ENCODE results near the gene CD34. TPM values are rescaled to one million over a fixed set of nuclear protein-coding genes. Genes with fewer than 3 reads are reported as not detected.
A peak's percentile ranks its signal among the peaks of the same experiment; 100 is the strongest.
"Not testable (repeated sequence)": the region's sequence is repeated elsewhere in the genome, so short reads cannot be mapped to it uniquely, and the experiment has no call there.

Gene CD34
- total RNA-seq, 1 experiment from 2014 or later: not detected

DNA sequence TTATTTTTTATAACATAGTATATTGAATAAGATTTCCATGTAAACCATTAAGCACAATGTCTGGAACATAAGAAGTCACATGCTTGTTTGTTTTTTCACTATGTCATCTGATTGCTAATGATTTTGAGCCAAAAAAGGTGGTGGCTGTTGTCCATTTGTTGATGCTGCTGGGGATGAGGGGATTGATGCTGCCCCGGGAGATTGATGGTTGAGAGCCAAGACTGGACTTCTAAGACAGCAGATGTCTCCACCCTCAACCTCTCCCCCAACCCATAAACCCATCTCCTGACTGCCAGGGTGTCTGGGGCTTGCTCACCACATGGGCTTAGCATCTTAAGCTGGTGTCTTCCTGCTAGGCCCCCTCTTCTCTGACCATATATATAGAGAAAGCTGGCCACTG, 35.8 kb upstream of the CD34 start:
- Histone ChIP-seq H2AFZ (no peak overlapping the region), H4K20me1 (ENCODE audit: insufficient read depth) (no peaks in the 10 kb centered on the region), H3K27ac (no peak overlapping the region), H3F3A (ENCODE audit: insufficient read depth, low read depth) (no peaks in the 10 kb centered on the region), H3K4me1 (replicated peaks; ENCODE audit: insufficient read depth) (no peaks in the 10 kb centered on the region), H3K4me3 (no peak overlapping the region), H3K36me3 (ENCODE audit: low read depth) (no peaks in the 10 kb centered on the region), H3K9me2 (ENCODE audit: insufficient read depth) (no peaks in the 10 kb centered on the region), H3K9me3 (ENCODE audit: insufficient read depth, low read depth) (no peaks in the 10 kb centered on the region), H3K4me2 (no peak overlapping the region), H3K27me3 (ENCODE audit: insufficient read depth, low read depth) (peaks cover 21% of the 10 kb centered on the region), H3K79me2 (ENCODE audit: low read depth) (no peaks in the 10 kb centered on the region)
- intact Hi-C loops (cut with micrococcal nuclease; ENCODE audit: unreplicated experiment): no loop called here
- BruUV-seq (replicated peaks): no TSS peak
- no peak for TF ChIP-seq EZH2 (IDR thresholded peaks at IDR 0.05; ENCODE audit: low read depth)
- TF ChIP-seq, protein P1, sequence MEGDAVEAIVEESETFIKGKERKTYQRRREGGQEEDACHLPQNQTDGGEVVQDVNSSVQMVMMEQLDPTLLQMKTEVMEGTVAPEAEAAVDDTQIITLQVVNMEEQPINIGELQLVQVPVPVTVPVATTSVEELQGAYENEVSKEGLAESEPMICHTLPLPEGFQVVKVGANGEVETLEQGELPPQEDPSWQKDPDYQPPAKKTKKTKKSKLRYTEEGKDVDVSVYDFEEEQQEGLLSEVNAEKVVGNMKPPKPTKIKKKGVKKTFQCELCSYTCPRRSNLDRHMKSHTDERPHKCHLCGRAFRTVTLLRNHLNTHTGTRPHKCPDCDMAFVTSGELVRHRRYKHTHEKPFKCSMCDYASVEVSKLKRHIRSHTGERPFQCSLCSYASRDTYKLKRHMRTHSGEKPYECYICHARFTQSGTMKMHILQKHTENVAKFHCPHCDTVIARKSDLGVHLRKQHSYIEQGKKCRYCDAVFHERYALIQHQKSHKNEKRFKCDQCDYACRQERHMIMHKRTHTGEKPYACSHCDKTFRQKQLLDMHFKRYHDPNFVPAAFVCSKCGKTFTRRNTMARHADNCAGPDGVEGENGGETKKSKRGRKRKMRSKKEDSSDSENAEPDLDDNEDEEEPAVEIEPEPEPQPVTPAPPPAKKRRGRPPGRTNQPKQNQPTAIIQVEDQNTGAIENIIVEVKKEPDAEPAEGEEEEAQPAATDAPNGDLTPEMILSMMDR (conservative IDR thresholded peaks at IDR 0.05): no peak
- POLR2A ChIA-PET (ENCODE audit: unreplicated experiment): no interaction called here
- CTCF ChIA-PET: no interaction called here
- DNase-seq: no peak

DNA sequence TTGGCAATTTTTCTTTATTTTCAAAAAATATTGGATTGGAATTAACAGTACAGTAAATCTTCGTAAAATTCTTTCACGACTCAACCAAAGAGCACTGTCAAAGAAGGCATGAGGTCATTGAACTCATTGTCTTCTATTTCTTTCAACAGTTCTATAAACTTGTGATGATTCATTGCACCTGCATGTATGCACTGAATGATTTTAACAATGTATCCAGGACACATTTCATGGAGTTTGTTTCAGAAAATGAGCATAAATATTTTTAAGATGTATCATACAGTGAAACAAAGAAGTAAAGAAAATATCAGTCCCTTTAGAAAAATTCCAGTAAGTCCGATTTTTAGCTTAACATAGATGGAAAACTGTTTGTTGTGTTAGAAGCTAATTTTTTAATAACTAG, 33.6 kb upstream of the CD34 start:
- no peaks in the 10 kb centered on the region for H4K20me1 ChIP-seq (ENCODE audit: insufficient read depth)
- intact Hi-C loops (cut with micrococcal nuclease; ENCODE audit: unreplicated experiment): no loop called here
- H2AFZ ChIP-seq: no peak overlapping the region
- H3K9me3 ChIP-seq (ENCODE audit: insufficient read depth, low read depth): no peaks in the 10 kb centered on the region
- BruUV-seq (replicated peaks): no TSS peak
- peak in 1 of 2 experiments; percentile 46 for DNase-seq
- no peaks in the 10 kb centered on the region for H3K79me2 ChIP-seq (ENCODE audit: low read depth)
- H3K36me3 ChIP-seq (ENCODE audit: low read depth): no peaks in the 10 kb centered on the region
- H3K27me3 ChIP-seq (ENCODE audit: insufficient read depth, low read depth): peaks cover 11% of the 10 kb centered on the region; the same call in 1 of the 2 replicates
- no peaks in the 10 kb centered on the region for H3F3A ChIP-seq (ENCODE audit: insufficient read depth, low read depth)
- ChIA-PET CTCF (interaction anchor here (0.7 kb wide), 2 partner anchors 19 to 1357 kb away, joined by 3 to 5 read pairs; no protein-coding TSS in a partner anchor), POLR2A (ENCODE audit: unreplicated experiment) (interaction anchor here (0.6 kb wide), 1 partner anchor 1484 kb away, joined by 6 read pairs; no protein-coding TSS in a partner anchor)
- TF ChIP-seq, protein P1 (conservative IDR thresholded peaks at IDR 0.05): no peak
- TF ChIP-seq EZH2 (IDR thresholded peaks at IDR 0.05; ENCODE audit: low read depth): no peak
- H3K27ac ChIP-seq: no peak overlapping the region
- no peaks in the 10 kb centered on the region for H3K9me2 ChIP-seq (ENCODE audit: insufficient read depth)
- H3K4me2 ChIP-seq: no peak overlapping the region
- H3K4me1 ChIP-seq (replicated peaks; ENCODE audit: insufficient read depth): no peaks in the 10 kb centered on the region
- no peak overlapping the region for H3K4me3 ChIP-seq

DNA sequence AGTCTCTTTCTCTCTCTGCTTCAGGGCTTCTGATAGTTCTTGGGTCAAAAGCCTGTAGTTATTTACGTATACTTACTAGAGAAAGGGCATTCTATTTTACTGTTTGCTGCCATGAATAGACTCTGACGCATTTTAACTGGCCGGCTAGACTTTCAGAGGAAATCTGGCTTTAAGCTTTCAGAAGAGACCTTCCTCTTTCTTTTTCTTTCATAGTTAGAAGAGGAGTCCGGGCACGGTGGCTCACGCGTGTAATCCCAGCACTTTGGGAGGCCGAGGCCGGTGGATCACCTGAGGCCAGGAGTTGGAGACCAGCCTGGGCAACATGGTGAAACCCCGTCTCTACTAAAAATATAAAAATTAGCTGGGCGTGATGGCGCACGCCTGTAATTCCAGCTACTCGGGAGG, 31.4 kb upstream of the CD34 start:
- H3K27me3 ChIP-seq (ENCODE audit: insufficient read depth, low read depth); H3K79me2 ChIP-seq (ENCODE audit: low read depth); H3K36me3 ChIP-seq (ENCODE audit: low read depth); POLR2A ChIA-PET (ENCODE audit: unreplicated experiment); DNase-seq; BruUV-seq (replicated peaks); H3K4me1 ChIP-seq (replicated peaks; ENCODE audit: insufficient read depth); H3K4me2 ChIP-seq; H3K4me3 ChIP-seq; H3K9me3 ChIP-seq (ENCODE audit: insufficient read depth, low read depth); H3F3A ChIP-seq (ENCODE audit: insufficient read depth, low read depth); intact Hi-C loops (cut with micrococcal nuclease; ENCODE audit: unreplicated experiment); H4K20me1 ChIP-seq (ENCODE audit: insufficient read depth); CTCF ChIA-PET; H3K9me2 ChIP-seq (ENCODE audit: insufficient read depth); H3K27ac ChIP-seq: not testable (repeated sequence)
- H2AFZ ChIP-seq: 0 out of 2 replicates have a peak overlapping the region, but pooled peaks have one; percentile 39

DNA sequence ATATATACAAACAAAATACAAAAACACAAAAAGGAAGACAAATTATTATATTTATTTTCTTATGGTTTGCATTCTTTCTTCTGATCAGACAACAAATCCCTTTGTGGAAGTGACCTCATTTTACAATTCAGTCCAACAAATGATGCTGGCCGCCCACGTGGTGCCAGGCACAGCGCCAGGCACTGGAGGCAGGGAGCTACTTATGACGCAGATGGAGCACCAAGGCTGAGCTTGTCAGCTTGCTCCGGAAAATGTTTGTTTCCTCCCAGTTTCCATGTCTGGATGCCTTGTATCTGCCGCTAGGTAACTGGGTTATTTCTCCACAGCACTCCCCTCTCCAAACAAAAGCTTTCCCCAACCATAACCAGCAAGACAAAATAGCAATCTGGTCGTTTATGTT, 30.7 kb upstream of the CD34 start:
- no peak overlapping the region for H3K27ac ChIP-seq

More for the DNA sequence above, 30.7 kb upstream of the CD34 start:
- no peak for DNase-seq
- Histone ChIP-seq H3K9me3 (ENCODE audit: insufficient read depth, low read depth) (no peaks in the 10 kb centered on the region), H3K9me2 (ENCODE audit: insufficient read depth) (no peaks in the 10 kb centered on the region), H4K20me1 (ENCODE audit: insufficient read depth) (no peaks in the 10 kb centered on the region), H2AFZ (no peak overlapping the region), H3K4me2 (no peak overlapping the region), H3K4me1 (replicated peaks; ENCODE audit: insufficient read depth) (no peaks in the 10 kb centered on the region), H3K27me3 (ENCODE audit: insufficient read depth, low read depth) (no peaks in the 10 kb centered on the region; the same call in 1 of the 2 replicates), H3F3A (ENCODE audit: insufficient read depth, low read depth) (no peaks in the 10 kb centered on the region), H3K36me3 (ENCODE audit: low read depth) (no peaks in the 10 kb centered on the region), H3K4me3 (no peak overlapping the region), H3K79me2 (ENCODE audit: low read depth) (no peaks in the 10 kb centered on the region)
- CTCF ChIA-PET: interaction anchor here (0.6 kb wide), 1 partner anchor 22 kb away, joined by 8 read pairs; no protein-coding TSS in a partner anchor
- TF ChIP-seq, protein P1 (conservative IDR thresholded peaks at IDR 0.05): no peak
- no peak for TF ChIP-seq EZH2 (IDR thresholded peaks at IDR 0.05; ENCODE audit: low read depth)
- no TSS peak for BruUV-seq (replicated peaks)
- intact Hi-C loops (cut with micrococcal nuclease; ENCODE audit: unreplicated experiment): no loop called here
- POLR2A ChIA-PET (ENCODE audit: unreplicated experiment): no interaction called here

Data from PC-9 (cell line).